OCI-LY7 (cell line): ENCODE measurements around the gene PTPRM. TPM values are rescaled to one million over a fixed set of nuclear protein-coding genes. Genes with fewer than 3 reads are reported as not detected.

Source experiments
- BruUV-seq: library from RNA; stranded (reverse); fragments of 400-500 nt; replicated peaks from 2 replicates; lab custom pipeline; 2021; lab: Mats Ljungman, UMichigan
- CTCF ChIA-PET: fragments of 300-600 bp; sonication (Branson Sonifier 250); formaldehyde crosslinking; loops from one replicate; lab custom pipeline; 2022; ENCODE audit warnings: antibody characterized with exemption; ENCODE audit not compliant: unreplicated experiment; lab: Charles Lee
- POLR2A ChIA-PET: fragments of 300-600 bp; sonication (Branson Sonifier 250); formaldehyde crosslinking; loops from one replicate; lab custom pipeline; 2022; ENCODE audit warnings: antibody characterized with exemption; lab: Charles Lee
- DNase-seq: peaks from one replicate; pipeline ENCODE4 v3.0.0-alpha.2; 2015; ENCODE audit warnings: low spot score
- H2AFZ ChIP-seq: fragments of 200-600 bp; sonication (generic), shearing (Covaris generic); 2 replicates; pipeline ENCODE4 v1.6.1; 2014; ENCODE audit warnings: mild to moderate bottlenecking, antibody characterized with exemption, low read length, moderate library complexity
- H3K27ac ChIP-seq: fragments of 200-600 bp; sonication (generic); 2 replicates; pipeline ENCODE4 v1.5.1; 2014; ENCODE audit warnings: mixed run types, low read depth, mild to moderate bottlenecking, moderate library complexity, low read length, inconsistent platforms; ENCODE audit not compliant: poor library complexity, severe bottlenecking
- H3K36me3 ChIP-seq: fragments of 200-600 bp; sonication (generic); 2 replicates; pipeline ENCODE4 v1.6.1; 2014; ENCODE audit warnings: mild to moderate bottlenecking, antibody characterized with exemption, low read length, moderate library complexity, mixed read lengths; ENCODE audit not compliant: insufficient read depth
- H3K4me1 ChIP-seq: fragments of 200-600 bp; sonication (generic); 2 replicates; pipeline ENCODE4 v1.5.1; 2014; ENCODE audit warnings: mild to moderate bottlenecking, low read length; ENCODE audit not compliant: insufficient read depth, poor library complexity, severe bottlenecking
- H3K4me2 ChIP-seq: fragments of 200-600 bp; sonication (generic); 2 replicates; pipeline ENCODE4 v1.6.1; 2014; ENCODE audit warnings: mild to moderate bottlenecking, low read length
- H3K4me3 ChIP-seq: fragments of 200-600 bp; sonication (generic); 2 replicates; pipeline ENCODE4 v1.5.1; 2014; ENCODE audit warnings: mild to moderate bottlenecking, low read depth, low read length; ENCODE audit not compliant: poor library complexity, severe bottlenecking
- H3K79me2 ChIP-seq: fragments of 200-600 bp; sonication (generic); 2 replicates; pipeline ENCODE4 v1.6.1; 2016; ENCODE audit warnings: low read depth, mild to moderate bottlenecking, low read length, moderate library complexity, mixed read lengths; ENCODE audit not compliant: insufficient read depth
- H3K9me2 ChIP-seq: fragments of 200-600 bp; sonication (generic); 2 replicates; pipeline ENCODE4 v1.6.1; 2016; ENCODE audit warnings: mild to moderate bottlenecking, low read length, mixed read lengths; ENCODE audit not compliant: insufficient read depth
- H3K9me3 ChIP-seq: fragments of 200-600 bp; sonication (generic); 2 replicates; pipeline ENCODE4 v1.6.1; 2014; ENCODE audit warnings: mild to moderate bottlenecking, mixed run types, low read length, mixed read lengths
- H4K20me1 ChIP-seq: fragments of 200-600 bp; sonication (generic); 2 replicates; pipeline ENCODE4 v1.6.1; 2014; ENCODE audit warnings: mild to moderate bottlenecking, antibody characterized with exemption, low read length, moderate library complexity, mixed read lengths; ENCODE audit not compliant: insufficient read depth
- CTCF ChIP-seq: fragments of 200-600 bp; sonication (generic); conservative IDR thresholded peaks from 2 replicates; pipeline ENCODE4 v1.5.1; 2014; ENCODE audit warnings: mild to moderate bottlenecking, antibody characterized with exemption, low read length, moderate library complexity, mixed read lengths
- EZH2phosphoT487 ChIP-seq: fragments of 200-600 bp; sonication (generic); IDR thresholded peaks from 2 replicates; pipeline ENCODE4 v1.6.1; 2018; ENCODE audit warnings: low read depth, borderline replicate concordance, mild to moderate bottlenecking, mixed run types, antibody characterized with exemption, low read length, moderate library complexity, mixed read lengths
- intact Hi-C: fragments of 100-400 bp; cut with micrococcal nuclease; formaldehyde crosslinking; loops from one replicate; pipeline ENCODE4 v1.10.0; 2022; ENCODE audit not compliant: unreplicated experiment
- total RNA-seq, 2 experiments: library from RNA; depleted of rRNA in 1 of 2; stranded (reverse); fragments of >200 nt in 1 of 2; shearing (Covaris generic) in 1 of 2; gene quantifications; 2 replicates each; pipeline ENCODE4 v1.2.3, GENCODE V29; 2014 to 2022

Gene PTPRM
- total RNA-seq, 2 experiments from 2014 or later: not detected

- Histone ChIP-seq H3K9me2 (no peaks in the 10 kb centered on the region), H2AFZ (no peak overlapping the region), H3K4me1 (no peaks in the 10 kb centered on the region), H3K4me3 (no peak overlapping the region), H3K4me2 (no peak overlapping the region), H3K9me3 (no peaks in the 10 kb centered on the region), H3K27ac (no peak overlapping the region), H4K20me1 (no peaks in the 10 kb centered on the region), H3K79me2 (no peaks in the 10 kb centered on the region), H3K36me3 (no peaks in the 10 kb centered on the region)
- intact Hi-C loops: no loop called here
- DNase-seq: no peak
- BruUV-seq: no TSS peak
- TF ChIP-seq EZH2phosphoT487 (no peak), CTCF (peak; percentile 70)
- ChIA-PET CTCF (no interaction called here), POLR2A (no interaction called here)
Measured at GRCh38 chr18:8450013-8450412, 882.9 kb downstream of the PTPRM start.

- ChIA-PET POLR2A (no interaction called here), CTCF (no interaction called here)
- Histone ChIP-seq H3K36me3 (no peaks in the 10 kb centered on the region), H3K9me2 (no peaks in the 10 kb centered on the region), H3K4me2 (no peak overlapping the region), H3K4me3 (no peak overlapping the region), H2AFZ (no peak overlapping the region), H3K79me2 (no peaks in the 10 kb centered on the region), H4K20me1 (no peaks in the 10 kb centered on the region), H3K4me1 (no peaks in the 10 kb centered on the region), H3K9me3 (no peaks in the 10 kb centered on the region), H3K27ac (no peak overlapping the region)
- TF ChIP-seq EZH2phosphoT487 (no peak), CTCF (no peak)
- BruUV-seq: no TSS peak
- intact Hi-C loops: no loop called here
- no peak for DNase-seq
Measured at GRCh38 chr18:8450898-8451665, 884.0 kb downstream of the PTPRM start.

GRCh38 chr18:8453528-8453927 is 886.4 kb downstream of the PTPRM start:
- H4K20me1 ChIP-seq: no peaks in the 10 kb centered on the region
- H3K4me2 ChIP-seq: no peak overlapping the region
- H3K27ac ChIP-seq: no peak overlapping the region
- H3K9me2 ChIP-seq: no peaks in the 10 kb centered on the region
- ChIA-PET POLR2A (interaction anchor here (0.5 kb wide), 1 partner anchor 243 kb away, joined by 5 read pairs; no protein-coding TSS in a partner anchor), CTCF (no interaction called here)
- no peak for DNase-seq
- intact Hi-C loops: no loop called here
- no peaks in the 10 kb centered on the region for H3K4me1 ChIP-seq
- BruUV-seq: no TSS peak
- no peaks in the 10 kb centered on the region for H3K36me3 ChIP-seq
- no peaks in the 10 kb centered on the region for H3K9me3 ChIP-seq
- H3K79me2 ChIP-seq: no peaks in the 10 kb centered on the region
- no peak for TF ChIP-seq CTCF
- H3K4me3 ChIP-seq: no peak overlapping the region
- H2AFZ ChIP-seq: no peak overlapping the region
